Activated CD8-positive, alpha-beta T cell treated with anti-CD3 and anti-CD28 coated beads for 36 hours (primary cell): ENCODE data around the gene ZC3HAV1L. TPM values are rescaled to one million over a fixed set of nuclear protein-coding genes. Genes with fewer than 3 reads are reported as not detected.

ENCODE experiments used
- ATAC-seq: fragments of 200-7000 bp; cut with Tn5 transposase; one replicate; pipeline ENCODE4 v1.10.0; 2021; ENCODE audit warnings: mild to moderate bottlenecking, moderate library complexity
- CTCF ChIA-PET: fragments of 350-600 bp; sonication (Branson Sonifier 250); formaldehyde crosslinking; loops from one replicate; lab custom pipeline; 2021; ENCODE audit warnings: antibody characterized with exemption; lab: Charles Lee
- POLR2A ChIA-PET: fragments of 350-600 bp; sonication (Branson Sonifier 250); formaldehyde crosslinking; loops from one replicate; lab custom pipeline; 2021; ENCODE audit warnings: antibody characterized with exemption; lab: Charles Lee
- DNase-seq: peaks from one replicate; pipeline ENCODE4 v3.0.0-alpha.2; 2020
- H3K27ac Mint-ChIP-seq: one replicate; pipeline ENCODE4 v1.8.0; 2021; ENCODE audit warnings: mild to moderate bottlenecking, mixed read lengths
- H3K27me3 Mint-ChIP-seq: one replicate; pipeline ENCODE4 v1.8.0; 2021; ENCODE audit warnings: mixed read lengths
- H3K36me3 Mint-ChIP-seq: one replicate; pipeline ENCODE4 v1.8.0; 2021; ENCODE audit warnings: low read depth, mixed read lengths
- H3K4me1 Mint-ChIP-seq: one replicate; pipeline ENCODE4 v1.8.0; 2021; ENCODE audit warnings: low read depth, mixed read lengths
- H3K4me3 Mint-ChIP-seq: one replicate; pipeline ENCODE4 v1.8.0; 2021; ENCODE audit warnings: mild to moderate bottlenecking, moderate library complexity, mixed read lengths
- H3K9me3 Mint-ChIP-seq: one replicate; pipeline ENCODE4 v1.8.0; 2021; ENCODE audit warnings: mixed read lengths
- CTCF ChIP-seq: fragments of 200-600 bp; IDR thresholded peaks from one replicate; pipeline ENCODE4 v1.8.0; 2022; ENCODE audit warnings: antibody characterized with exemption, mild to moderate bottlenecking
- intact Hi-C: fragments of 100-400 bp; cut with micrococcal nuclease; formaldehyde crosslinking; loops from one replicate; pipeline ENCODE4 v1.10.0; 2022
- total RNA-seq, 2 experiments: library from RNA; stranded (reverse); gene quantifications; one replicate each; pipeline ENCODE4 v1.2.3, GENCODE V29; 2021

Gene ZC3HAV1L
- total RNA-seq, 2 experiments from 2014 or later: 19.9 TPM

- no peak overlapping the region for H3K4me3 Mint-ChIP-seq
- ChIA-PET POLR2A (interaction anchor here (2.3 kb wide), 1 partner anchor 13 kb away, joined by 10 read pairs; no protein-coding TSS in a partner anchor), CTCF (interaction anchor here (0.9 kb wide), 1 partner anchor 53 kb away, joined by 3 read pairs; no protein-coding TSS in a partner anchor)
- no peak overlapping the region for H3K27ac Mint-ChIP-seq
- intact Hi-C loops: no loop called here
- TF ChIP-seq CTCF: no peak
- ATAC-seq: no peak
- no peak for DNase-seq
- no peaks in the 10 kb centered on the region for H3K27me3 Mint-ChIP-seq
- peaks cover 2% of the 10 kb centered on the region for H3K4me1 Mint-ChIP-seq
- peaks cover 35% of the 10 kb centered on the region for H3K36me3 Mint-ChIP-seq
- H3K9me3 Mint-ChIP-seq: no peaks in the 10 kb centered on the region
These were observed 13.6 kb downstream of the ZC3HAV1L start for GRCh38 chr7:139022286-139022685.

GRCh38 chr7:139018910-139019309 lies 16.9 kb downstream of the ZC3HAV1L start:
- ChIA-PET POLR2A (interaction anchor here (0.8 to 1.0 kb wide), 2 partner anchors 15 to 16 kb away, joined by 3 read pairs; no protein-coding TSS in a partner anchor), CTCF (interaction anchor here (1.1 to 3.0 kb wide), 5 partner anchors 18 to 132 kb away, joined by 3 to 24 read pairs (median 9); partner anchors contain the start of gene ZC3HAV1L)
- Mint-ChIP-seq H3K4me1 (peaks cover 6% of the 10 kb centered on the region), H3K4me3 (no peak overlapping the region), H3K27ac (no peak overlapping the region), H3K9me3 (no peaks in the 10 kb centered on the region), H3K36me3 (peaks cover 19% of the 10 kb centered on the region), H3K27me3 (no peaks in the 10 kb centered on the region)
- DNase-seq: no peak
- ATAC-seq: no peak
- no peak for TF ChIP-seq CTCF
- intact Hi-C loops: loop anchor here (10.0 kb wide), 1 partner anchor 326 kb away; the partner anchor contains the start of gene FMC1

GRCh38 chr7:139016931-139017511 lies 18.8 kb downstream of the ZC3HAV1L start:
- Mint-ChIP-seq H3K27ac (no peak overlapping the region), H3K36me3 (peaks cover 5% of the 10 kb centered on the region), H3K9me3 (no peaks in the 10 kb centered on the region), H3K27me3 (no peaks in the 10 kb centered on the region), H3K4me3 (no peak overlapping the region), H3K4me1 (peaks cover 6% of the 10 kb centered on the region)
- ChIA-PET POLR2A (interaction anchor here (0.8 to 2.2 kb wide), 3 partner anchors 18 to 129 kb away, joined by 3 to 9 read pairs (median 3); no protein-coding TSS in a partner anchor), CTCF (interaction anchor here (0.7 to 3.0 kb wide), 33 partner anchors 8 to 431 kb away, joined by 3 to 24 read pairs (median 4); partner anchors contain the start of gene ZC3HAV1L)
- TF ChIP-seq CTCF: peak; percentile 77
- peak; percentile 94 for ATAC-seq
- intact Hi-C loops: loop anchor here (10.0 kb wide), 1 partner anchor 328 kb away; the partner anchor contains the start of gene FMC1
- peak; percentile 79 for DNase-seq

GRCh38 chr7:139011373-139011772 lies 24.5 kb downstream of the ZC3HAV1L start:
- intact Hi-C loops: loop anchor here (10.0 kb wide), 1 partner anchor 333 kb away; the partner anchor contains the start of gene FMC1
- Mint-ChIP-seq H3K4me3 (no peak overlapping the region), H3K27me3 (no peaks in the 10 kb centered on the region), H3K36me3 (no peaks in the 10 kb centered on the region), H3K9me3 (no peaks in the 10 kb centered on the region), H3K4me1 (no peaks in the 10 kb centered on the region), H3K27ac (no peak overlapping the region)
- ChIA-PET POLR2A (no interaction called here), CTCF (interaction anchor here (1.1 kb wide), 1 partner anchor 64 kb away, joined by 3 read pairs; no protein-coding TSS in a partner anchor)
- ATAC-seq: no peak
- TF ChIP-seq CTCF: no peak
- DNase-seq: no peak
